ENCODE results near the gene MT1M.
"Not testable (repeated sequence)": the region's sequence is repeated elsewhere in the genome, so short reads cannot be mapped to it uniquely, and the experiment has no call there.

DNA sequence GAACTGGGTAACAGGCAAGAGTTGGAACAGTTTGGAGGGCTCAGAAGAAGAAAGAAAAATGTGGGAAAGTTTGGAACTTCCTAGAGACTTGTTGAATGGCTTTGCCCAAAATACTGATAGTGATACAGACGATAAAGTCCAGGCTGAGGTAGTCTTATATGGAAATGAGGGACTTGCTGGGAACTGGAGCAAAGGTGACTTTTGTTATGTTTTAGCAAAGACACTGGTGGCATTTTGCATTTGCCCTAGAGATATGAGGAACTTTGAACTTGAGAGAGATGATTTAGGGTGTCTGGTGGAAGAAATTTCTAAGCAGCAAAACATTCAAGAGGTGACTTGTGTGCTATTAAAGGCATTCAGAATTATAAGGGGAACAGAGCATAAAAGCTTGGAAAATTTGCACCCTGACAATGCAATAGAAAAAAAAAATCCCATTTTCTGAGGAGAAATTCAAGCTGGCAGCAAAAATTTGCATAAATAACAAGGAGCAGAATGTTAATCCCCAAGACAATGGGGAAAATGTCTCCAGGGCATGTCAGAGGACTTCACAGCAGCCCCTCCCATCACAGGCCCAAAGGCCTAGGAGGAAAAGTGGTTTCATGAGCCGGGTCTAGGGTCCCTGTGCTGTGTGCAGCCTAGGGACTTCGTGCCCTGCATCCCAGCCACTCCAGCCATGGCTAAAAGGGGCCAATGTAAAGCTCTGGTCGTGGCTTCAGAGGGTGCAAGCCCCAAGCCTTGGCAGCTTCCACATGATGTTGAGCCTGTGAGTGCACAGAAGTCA lies 10.6 kb upstream of the MT1M start:
- TF ChIP-seq CTCF (IDR thresholded peaks at IDR 0.05 in 8 of 11, conservative IDR thresholded peaks at IDR 0.05 in 3 of 11); POLR2A (IDR thresholded peaks at IDR 0.05); POLR2AphosphoS5 (IDR thresholded peaks at IDR 0.05): not testable (repeated sequence)
